ENCODE measurements around the gene AOC2. TPM values are rescaled to one million over a fixed set of nuclear protein-coding genes. Genes with fewer than 3 reads are reported as not detected.

Gene AOC2
- total RNA-seq, 1 donor from 2014 or later = 5.0 TPM

DNA sequence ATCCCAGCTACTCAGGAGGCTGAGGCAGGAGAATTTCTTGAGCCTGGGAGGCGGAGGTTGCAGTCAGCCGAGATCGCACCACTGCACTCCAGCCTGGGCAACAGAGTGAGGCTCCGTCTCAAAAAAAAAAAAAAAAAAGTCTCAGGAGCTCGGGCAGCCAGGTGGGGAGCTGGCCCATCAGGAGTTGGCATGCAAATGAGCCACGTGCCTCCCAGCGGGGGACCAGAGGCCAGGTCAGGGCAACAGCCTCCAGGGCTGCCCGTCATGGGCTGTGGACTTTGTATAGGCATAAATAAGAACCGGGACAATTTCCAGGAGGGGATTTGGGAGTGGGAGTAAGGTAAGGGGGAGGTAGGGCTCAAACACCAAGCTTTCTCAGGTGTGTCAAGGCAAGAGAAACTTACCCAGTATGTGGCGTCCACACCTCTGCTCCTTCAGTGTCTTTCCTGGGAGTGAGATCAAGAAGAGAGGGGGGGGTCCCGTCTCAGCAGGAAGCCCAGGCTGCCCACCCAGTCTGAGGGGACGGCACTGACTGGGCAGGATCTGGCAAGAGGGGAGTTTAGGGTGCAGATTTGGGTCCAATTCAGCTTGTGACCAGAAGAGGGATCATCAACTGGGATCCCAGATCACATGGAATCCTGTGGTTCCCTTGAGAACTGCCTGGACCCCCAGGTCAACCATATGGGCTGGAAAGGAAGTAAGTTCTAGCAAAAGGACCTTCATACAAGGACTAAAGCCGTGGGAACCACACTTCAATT, 33.9 kb downstream of the AOC2 start:
- TF ChIP-seq EZH2 (IDR thresholded peaks at IDR 0.05; ENCODE audit: insufficient read depth, low read length) = no peak
- TF ChIP-seq, protein P1, sequence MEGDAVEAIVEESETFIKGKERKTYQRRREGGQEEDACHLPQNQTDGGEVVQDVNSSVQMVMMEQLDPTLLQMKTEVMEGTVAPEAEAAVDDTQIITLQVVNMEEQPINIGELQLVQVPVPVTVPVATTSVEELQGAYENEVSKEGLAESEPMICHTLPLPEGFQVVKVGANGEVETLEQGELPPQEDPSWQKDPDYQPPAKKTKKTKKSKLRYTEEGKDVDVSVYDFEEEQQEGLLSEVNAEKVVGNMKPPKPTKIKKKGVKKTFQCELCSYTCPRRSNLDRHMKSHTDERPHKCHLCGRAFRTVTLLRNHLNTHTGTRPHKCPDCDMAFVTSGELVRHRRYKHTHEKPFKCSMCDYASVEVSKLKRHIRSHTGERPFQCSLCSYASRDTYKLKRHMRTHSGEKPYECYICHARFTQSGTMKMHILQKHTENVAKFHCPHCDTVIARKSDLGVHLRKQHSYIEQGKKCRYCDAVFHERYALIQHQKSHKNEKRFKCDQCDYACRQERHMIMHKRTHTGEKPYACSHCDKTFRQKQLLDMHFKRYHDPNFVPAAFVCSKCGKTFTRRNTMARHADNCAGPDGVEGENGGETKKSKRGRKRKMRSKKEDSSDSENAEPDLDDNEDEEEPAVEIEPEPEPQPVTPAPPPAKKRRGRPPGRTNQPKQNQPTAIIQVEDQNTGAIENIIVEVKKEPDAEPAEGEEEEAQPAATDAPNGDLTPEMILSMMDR (IDR thresholded peaks at IDR 0.05; ENCODE audit: insufficient read depth, low read depth, low read length) = no peak
- Mint-ChIP-seq H3K9me3 (ENCODE audit: unreplicated experiment) (no peaks in the 10 kb centered on the region), H3K27ac (ENCODE audit: unreplicated experiment) (no peak overlapping the region), H3K4me3 (ENCODE audit: unreplicated experiment) (no peak overlapping the region), H3K4me1 (ENCODE audit: low read depth, unreplicated experiment) (peaks cover 7% of the 10 kb centered on the region), H3K36me3 (ENCODE audit: low read depth, unreplicated experiment) (peaks cover 2% of the 10 kb centered on the region), H3K27me3 (ENCODE audit: low read depth, unreplicated experiment) (peaks cover 20% of the 10 kb centered on the region)
- Histone ChIP-seq H4K20me1 (ENCODE audit: insufficient read depth, low read length) (no peaks in the 10 kb centered on the region), H3K4me3 (ENCODE audit: insufficient read depth, low read depth, low read length) (no peak overlapping the region), H3K9ac (ENCODE audit: low read length) (no peak overlapping the region), H3K27ac (ENCODE audit: low read depth, low read length) (no peak overlapping the region), H3K4me1 (ENCODE audit: insufficient read depth, low read length) (no peaks in the 10 kb centered on the region), H3K36me3 (ENCODE audit: insufficient read depth, low read length) (no peaks in the 10 kb centered on the region), H3K4me2 (ENCODE audit: low read length) (no peak overlapping the region), H3K27me3 (ENCODE audit: insufficient read depth, low read length) (peaks cover 18% of the 10 kb centered on the region), H3K79me2 (ENCODE audit: insufficient read depth, low read length) (no peaks in the 10 kb centered on the region), H2AFZ (ENCODE audit: low read depth, low read length) (no peak overlapping the region), H3K9me3 (ENCODE audit: insufficient read depth, low read depth, low read length) (no peaks in the 10 kb centered on the region)
- FAIRE-seq = no peak
- DNase-seq (ENCODE audit: low read depth) = no peak

DNA sequence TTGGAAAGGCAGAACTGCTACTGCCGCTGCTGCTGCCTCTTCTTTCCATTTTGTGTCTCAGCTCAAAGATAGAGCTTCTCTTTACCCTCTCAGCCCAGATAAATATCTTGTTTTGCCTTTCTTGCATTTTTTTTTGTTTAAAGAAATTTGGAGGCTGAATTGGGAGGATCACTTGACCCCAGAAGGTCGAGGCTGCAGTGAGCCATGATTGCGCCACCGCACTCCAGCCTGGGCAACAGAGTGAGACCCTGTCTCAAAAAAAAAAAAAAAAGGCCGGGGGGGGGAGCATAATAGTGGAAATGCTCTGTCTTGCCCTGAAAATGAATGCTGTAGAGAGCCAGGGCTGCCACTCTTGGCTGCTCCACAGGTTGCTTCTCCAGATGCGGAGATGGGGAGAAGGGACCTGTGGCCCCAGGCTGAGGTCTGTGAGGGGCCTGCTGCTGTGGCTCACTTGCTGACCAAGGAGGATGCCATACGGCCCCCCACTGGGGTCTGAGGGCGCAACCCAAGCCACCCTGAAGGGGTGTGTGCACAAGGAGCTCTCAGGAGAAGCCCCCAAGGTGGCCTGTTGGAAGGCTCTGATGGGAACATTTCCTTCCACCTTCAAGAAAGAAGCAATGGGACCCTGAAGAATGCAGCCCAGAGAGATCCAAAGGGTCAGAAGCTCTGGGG, 34.7 kb downstream of the AOC2 start:
- H3K27ac Mint-ChIP-seq (ENCODE audit: unreplicated experiment) = no peak overlapping the region
- H3K4me3 ChIP-seq (ENCODE audit: insufficient read depth, low read depth, low read length) = no peak overlapping the region
- no peaks in the 10 kb centered on the region for H3K9me3 ChIP-seq (ENCODE audit: insufficient read depth, low read depth, low read length)
- H3K79me2 ChIP-seq (ENCODE audit: insufficient read depth, low read length) = no peaks in the 10 kb centered on the region
- peaks cover 19% of the 10 kb centered on the region for H3K27me3 Mint-ChIP-seq (ENCODE audit: low read depth, unreplicated experiment)
- H3K4me1 ChIP-seq (ENCODE audit: insufficient read depth, low read length) = no peaks in the 10 kb centered on the region
- H2AFZ ChIP-seq (ENCODE audit: low read depth, low read length) = no peak overlapping the region
- no peak overlapping the region for H3K4me3 Mint-ChIP-seq (ENCODE audit: unreplicated experiment)
- no peak overlapping the region for H3K4me2 ChIP-seq (ENCODE audit: low read length)
- DNase-seq (ENCODE audit: low read depth) (no peak), FAIRE-seq (no peak)
- H3K36me3 Mint-ChIP-seq (ENCODE audit: low read depth, unreplicated experiment) = peaks cover 2% of the 10 kb centered on the region
- H3K27ac ChIP-seq (ENCODE audit: low read depth, low read length) = no peak overlapping the region
- H3K36me3 ChIP-seq (ENCODE audit: insufficient read depth, low read length) = no peaks in the 10 kb centered on the region
- H3K27me3 ChIP-seq (ENCODE audit: insufficient read depth, low read length) = peaks cover 18% of the 10 kb centered on the region
- H4K20me1 ChIP-seq (ENCODE audit: insufficient read depth, low read length) = no peaks in the 10 kb centered on the region
- no peaks in the 10 kb centered on the region for H3K9me3 Mint-ChIP-seq (ENCODE audit: unreplicated experiment)
- H3K4me1 Mint-ChIP-seq (ENCODE audit: low read depth, unreplicated experiment) = peaks cover 9% of the 10 kb centered on the region
- H3K9ac ChIP-seq (ENCODE audit: low read length) = no peak overlapping the region
- TF ChIP-seq, protein P1 (IDR thresholded peaks at IDR 0.05; ENCODE audit: insufficient read depth, low read depth, low read length) = no peak
- no peak for TF ChIP-seq EZH2 (IDR thresholded peaks at IDR 0.05; ENCODE audit: insufficient read depth, low read length)

DNA sequence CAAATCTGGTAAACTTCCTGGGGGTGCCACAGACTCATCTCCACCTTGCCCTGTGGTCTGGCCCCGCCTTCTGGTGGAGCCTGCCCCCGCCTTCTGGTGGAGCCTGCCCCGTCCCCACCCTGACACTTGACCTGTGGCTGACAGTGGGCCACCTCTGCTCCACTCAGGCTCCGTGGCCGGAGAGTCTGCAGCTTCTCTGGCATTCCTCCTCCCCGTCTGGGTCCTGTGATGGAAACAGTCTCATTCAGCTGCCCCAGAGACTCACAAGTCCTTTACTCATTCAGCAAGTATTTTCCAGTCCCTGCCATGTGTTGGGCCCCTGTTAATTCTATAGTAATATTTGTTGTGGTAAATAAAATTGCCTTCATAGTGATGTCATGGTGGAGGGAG, 35.2 kb downstream of the AOC2 start:
- Mint-ChIP-seq H3K36me3 (ENCODE audit: low read depth, unreplicated experiment) (peaks cover 2% of the 10 kb centered on the region), H3K4me3 (ENCODE audit: unreplicated experiment) (no peak overlapping the region), H3K9me3 (ENCODE audit: unreplicated experiment) (no peaks in the 10 kb centered on the region), H3K4me1 (ENCODE audit: low read depth, unreplicated experiment) (peaks cover 11% of the 10 kb centered on the region), H3K27me3 (ENCODE audit: low read depth, unreplicated experiment) (peaks cover 19% of the 10 kb centered on the region), H3K27ac (ENCODE audit: unreplicated experiment) (peak overlapping the region; percentile 69)
- Histone ChIP-seq H3K36me3 (ENCODE audit: insufficient read depth, low read length) (no peaks in the 10 kb centered on the region), H2AFZ (ENCODE audit: low read depth, low read length) (no peak overlapping the region), H3K9ac (ENCODE audit: low read length) (no peak overlapping the region), H3K9me3 (ENCODE audit: insufficient read depth, low read depth, low read length) (no peaks in the 10 kb centered on the region), H3K4me3 (ENCODE audit: insufficient read depth, low read depth, low read length) (no peak overlapping the region), H4K20me1 (ENCODE audit: insufficient read depth, low read length) (no peaks in the 10 kb centered on the region), H3K4me1 (ENCODE audit: insufficient read depth, low read length) (no peaks in the 10 kb centered on the region), H3K79me2 (ENCODE audit: insufficient read depth, low read length) (no peaks in the 10 kb centered on the region), H3K27me3 (ENCODE audit: insufficient read depth, low read length) (peaks cover 18% of the 10 kb centered on the region), H3K27ac (ENCODE audit: low read depth, low read length) (no peak overlapping the region), H3K4me2 (ENCODE audit: low read length) (no peak overlapping the region)
- DNase-seq (ENCODE audit: low read depth) (peak; percentile 35), FAIRE-seq (no peak)
- TF ChIP-seq, protein P1 (IDR thresholded peaks at IDR 0.05; ENCODE audit: insufficient read depth, low read depth, low read length) = no peak
- TF ChIP-seq EZH2 (IDR thresholded peaks at IDR 0.05; ENCODE audit: insufficient read depth, low read length) = no peak
